Measurements from ENCODE around the gene CSNK1G3. TPM values are rescaled to one million over a fixed set of nuclear protein-coding genes. Genes with fewer than 3 reads are reported as not detected.

Gene CSNK1G3
- total RNA-seq, 1 experiment from 2014 or later, result 40.8 TPM

DNA sequence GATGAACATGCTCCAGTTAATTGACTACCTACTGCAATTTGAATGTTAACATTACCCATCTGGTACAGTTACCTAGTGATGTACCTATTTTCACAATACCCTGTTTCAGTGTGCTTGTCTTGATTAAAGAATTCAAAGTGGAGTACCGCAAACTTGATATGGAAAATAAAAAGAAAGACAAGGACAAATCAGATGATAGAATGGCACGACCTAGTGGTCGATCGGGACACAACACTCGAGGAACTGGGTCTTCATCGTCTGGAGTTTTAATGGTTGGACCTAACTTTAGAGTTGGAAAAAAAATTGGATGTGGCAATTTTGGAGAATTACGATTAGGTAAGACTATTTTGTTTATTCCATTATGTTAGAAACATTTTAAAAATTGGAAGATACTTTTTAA, 33.5 kb downstream of the CSNK1G3 start:
- in situ Hi-C loops (cut with HindIII; ENCODE audit: low pct_unique_long_range_greater_than_20kb, low sequenced_read_pairs), result no loop called here
- H3K27ac ChIP-seq (ENCODE audit: low read length), result no peak overlapping the region
- peak; percentile 22 for DNase-seq (ENCODE audit: low read depth, low spot score)
- 0 out of 2 replicates have a peak, but pooled peaks have one; percentile 66 for ATAC-seq
- no TSS peak for BruUV-seq (replicated peaks)
- ChIA-PET POLR2A (no interaction called here), CTCF (no interaction called here)
- intact Hi-C loops (cut with micrococcal nuclease; ENCODE audit: unreplicated experiment), result loop anchor here (1.0 kb wide), 1 partner anchor 122 kb away; the partner anchor contains the start of gene CEP120
- peaks cover 2% of the 10 kb centered on the region; the same call in 1 of the 2 replicates for H3K4me1 ChIP-seq (ENCODE audit: control insufficient read depth, insufficient read depth, low read length)
- H3K36me3 ChIP-seq (ENCODE audit: control insufficient read depth, insufficient read depth, low read length), result no peaks in the 10 kb centered on the region
- H3K4me3 ChIP-seq (ENCODE audit: low read depth in 2 of 2, low read length in 2 of 2), result no peak overlapping the region
- no peaks in the 10 kb centered on the region for H3K9me3 ChIP-seq (ENCODE audit: control insufficient read depth, insufficient read depth, low read depth, low read length)
- H3K27me3 ChIP-seq (ENCODE audit: control insufficient read depth, insufficient read depth, low read length), result no peaks in the 10 kb centered on the region
- TF ChIP-seq, protein P1, sequence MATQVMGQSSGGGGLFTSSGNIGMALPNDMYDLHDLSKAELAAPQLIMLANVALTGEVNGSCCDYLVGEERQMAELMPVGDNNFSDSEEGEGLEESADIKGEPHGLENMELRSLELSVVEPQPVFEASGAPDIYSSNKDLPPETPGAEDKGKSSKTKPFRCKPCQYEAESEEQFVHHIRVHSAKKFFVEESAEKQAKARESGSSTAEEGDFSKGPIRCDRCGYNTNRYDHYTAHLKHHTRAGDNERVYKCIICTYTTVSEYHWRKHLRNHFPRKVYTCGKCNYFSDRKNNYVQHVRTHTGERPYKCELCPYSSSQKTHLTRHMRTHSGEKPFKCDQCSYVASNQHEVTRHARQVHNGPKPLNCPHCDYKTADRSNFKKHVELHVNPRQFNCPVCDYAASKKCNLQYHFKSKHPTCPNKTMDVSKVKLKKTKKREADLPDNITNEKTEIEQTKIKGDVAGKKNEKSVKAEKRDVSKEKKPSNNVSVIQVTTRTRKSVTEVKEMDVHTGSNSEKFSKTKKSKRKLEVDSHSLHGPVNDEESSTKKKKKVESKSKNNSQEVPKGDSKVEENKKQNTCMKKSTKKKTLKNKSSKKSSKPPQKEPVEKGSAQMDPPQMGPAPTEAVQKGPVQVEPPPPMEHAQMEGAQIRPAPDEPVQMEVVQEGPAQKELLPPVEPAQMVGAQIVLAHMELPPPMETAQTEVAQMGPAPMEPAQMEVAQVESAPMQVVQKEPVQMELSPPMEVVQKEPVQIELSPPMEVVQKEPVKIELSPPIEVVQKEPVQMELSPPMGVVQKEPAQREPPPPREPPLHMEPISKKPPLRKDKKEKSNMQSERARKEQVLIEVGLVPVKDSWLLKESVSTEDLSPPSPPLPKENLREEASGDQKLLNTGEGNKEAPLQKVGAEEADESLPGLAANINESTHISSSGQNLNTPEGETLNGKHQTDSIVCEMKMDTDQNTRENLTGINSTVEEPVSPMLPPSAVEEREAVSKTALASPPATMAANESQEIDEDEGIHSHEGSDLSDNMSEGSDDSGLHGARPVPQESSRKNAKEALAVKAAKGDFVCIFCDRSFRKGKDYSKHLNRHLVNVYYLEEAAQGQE (IDR thresholded peaks at IDR 0.05; ENCODE audit: insufficient read depth in 1 of 2, low read depth in 2 of 2, low read length in 1 of 2), result no peak
- TF ChIP-seq, protein P2, sequence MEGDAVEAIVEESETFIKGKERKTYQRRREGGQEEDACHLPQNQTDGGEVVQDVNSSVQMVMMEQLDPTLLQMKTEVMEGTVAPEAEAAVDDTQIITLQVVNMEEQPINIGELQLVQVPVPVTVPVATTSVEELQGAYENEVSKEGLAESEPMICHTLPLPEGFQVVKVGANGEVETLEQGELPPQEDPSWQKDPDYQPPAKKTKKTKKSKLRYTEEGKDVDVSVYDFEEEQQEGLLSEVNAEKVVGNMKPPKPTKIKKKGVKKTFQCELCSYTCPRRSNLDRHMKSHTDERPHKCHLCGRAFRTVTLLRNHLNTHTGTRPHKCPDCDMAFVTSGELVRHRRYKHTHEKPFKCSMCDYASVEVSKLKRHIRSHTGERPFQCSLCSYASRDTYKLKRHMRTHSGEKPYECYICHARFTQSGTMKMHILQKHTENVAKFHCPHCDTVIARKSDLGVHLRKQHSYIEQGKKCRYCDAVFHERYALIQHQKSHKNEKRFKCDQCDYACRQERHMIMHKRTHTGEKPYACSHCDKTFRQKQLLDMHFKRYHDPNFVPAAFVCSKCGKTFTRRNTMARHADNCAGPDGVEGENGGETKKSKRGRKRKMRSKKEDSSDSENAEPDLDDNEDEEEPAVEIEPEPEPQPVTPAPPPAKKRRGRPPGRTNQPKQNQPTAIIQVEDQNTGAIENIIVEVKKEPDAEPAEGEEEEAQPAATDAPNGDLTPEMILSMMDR (IDR thresholded peaks at IDR 0.05), result peak; percentile 78; the same call in 1 of the 2 replicates
- TF ChIP-seq SIN3A (IDR thresholded peaks at IDR 0.05; ENCODE audit: borderline replicate concordance, insufficient read depth, low read depth, low read length), result no peak

DNA sequence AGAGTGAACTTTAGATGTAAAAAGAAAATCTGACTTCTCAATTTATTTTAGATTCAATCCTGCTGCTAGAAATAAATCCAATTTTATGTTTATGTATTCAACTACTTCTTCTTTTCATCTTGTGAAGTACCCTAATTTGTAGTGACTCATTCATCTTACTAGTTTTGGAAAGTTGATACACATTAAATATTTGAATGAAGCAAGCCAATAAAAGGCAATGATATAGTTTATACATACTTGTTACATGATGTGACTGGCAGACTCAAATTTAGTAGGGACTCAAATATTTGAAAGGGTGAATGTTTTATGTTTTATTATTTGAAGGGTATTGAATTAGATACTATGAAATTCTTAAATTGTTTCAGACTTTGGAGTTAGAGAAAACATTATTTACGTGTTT, 34.7 kb downstream of the CSNK1G3 start:
- Histone ChIP-seq H3K36me3 (ENCODE audit: control insufficient read depth, insufficient read depth, low read length) (no peaks in the 10 kb centered on the region), H3K4me1 (ENCODE audit: control insufficient read depth, insufficient read depth, low read length) (peaks cover 2% of the 10 kb centered on the region; the same call in 1 of the 2 replicates), H3K9me3 (ENCODE audit: control insufficient read depth, insufficient read depth, low read depth, low read length) (no peaks in the 10 kb centered on the region), H3K27ac (ENCODE audit: low read length) (no peak overlapping the region), H3K27me3 (ENCODE audit: control insufficient read depth, insufficient read depth, low read length) (no peaks in the 10 kb centered on the region), H3K4me3 (ENCODE audit: low read depth in 2 of 2, low read length in 2 of 2) (no peak overlapping the region)
- BruUV-seq (replicated peaks), result no TSS peak
- ATAC-seq (no peak), DNase-seq (ENCODE audit: low read depth, low spot score) (no peak)
- ChIA-PET CTCF (no interaction called here), POLR2A (no interaction called here)
- TF ChIP-seq POLR2AphosphoS5 (IDR thresholded peaks at IDR 0.05; ENCODE audit: low read depth, low read length), result no peak
- TF ChIP-seq, protein P1 (IDR thresholded peaks at IDR 0.05; ENCODE audit: insufficient read depth in 1 of 2, low read depth in 2 of 2, low read length in 1 of 2), result no peak
- TF ChIP-seq, protein P2 (IDR thresholded peaks at IDR 0.05), result no peak
- no peak for TF ChIP-seq SIN3A (IDR thresholded peaks at IDR 0.05; ENCODE audit: borderline replicate concordance, insufficient read depth, low read depth, low read length)
- TF ChIP-seq TCF7L2 (IDR thresholded peaks at IDR 0.05; ENCODE audit: low read depth, low read length), result no peak
- intact Hi-C loops (cut with micrococcal nuclease; ENCODE audit: unreplicated experiment) (no loop called here), in situ Hi-C loops (cut with HindIII; ENCODE audit: low pct_unique_long_range_greater_than_20kb, low sequenced_read_pairs) (no loop called here)

All from Panc1 (cell line).